ENCODE measurements around the gene STX17.

DNA sequence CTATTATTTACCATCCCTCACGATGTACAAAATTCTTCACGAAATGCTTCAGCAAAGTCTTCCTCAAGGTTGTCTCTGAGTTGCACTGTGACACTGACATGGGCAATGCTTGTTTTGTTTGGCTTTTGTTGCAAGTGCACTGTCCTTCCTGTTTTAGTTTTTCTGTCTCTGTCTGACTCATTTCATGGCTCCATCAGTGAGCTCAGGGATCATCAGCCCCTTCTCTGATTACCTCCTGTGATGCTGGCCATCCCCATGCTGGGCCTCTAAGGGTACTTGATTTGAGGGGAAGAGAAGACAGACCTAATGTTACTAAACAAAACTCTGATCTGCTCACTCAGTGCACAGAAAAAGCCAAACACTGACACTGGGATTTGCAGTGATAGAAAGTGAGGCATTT, 37.6 kb upstream of the STX17 start:
- TF ChIP-seq CTCF (IDR thresholded peaks at IDR 0.05) (no peak), POLR2A (IDR thresholded peaks at IDR 0.05) (no peak)
